A673 (cell line): ENCODE measurements around the gene SPANXN2.

Source experiments
- EZH2 ChIP-seq: fragments of 200-600 bp; sonication (generic); IDR thresholded peaks from 2 replicates; pipeline ENCODE4 v1.6.1; 2017; ENCODE audit warnings: borderline replicate concordance, low read depth, mild to moderate bottlenecking, mixed read lengths, antibody characterized with exemption, low read length; ENCODE audit not compliant: poor library complexity, severe bottlenecking
- TF ChIP-seq, protein P1 (sequence below): fragments of 300-800, 200-600 bp; sonication (generic); conservative IDR thresholded peaks from 2 replicates; pipeline ENCODE4 v1.5.1; 2017; ENCODE audit warnings: low read depth, mild to moderate bottlenecking, antibody characterized with exemption, low read length, moderate library complexity, mixed read lengths

DNA sequence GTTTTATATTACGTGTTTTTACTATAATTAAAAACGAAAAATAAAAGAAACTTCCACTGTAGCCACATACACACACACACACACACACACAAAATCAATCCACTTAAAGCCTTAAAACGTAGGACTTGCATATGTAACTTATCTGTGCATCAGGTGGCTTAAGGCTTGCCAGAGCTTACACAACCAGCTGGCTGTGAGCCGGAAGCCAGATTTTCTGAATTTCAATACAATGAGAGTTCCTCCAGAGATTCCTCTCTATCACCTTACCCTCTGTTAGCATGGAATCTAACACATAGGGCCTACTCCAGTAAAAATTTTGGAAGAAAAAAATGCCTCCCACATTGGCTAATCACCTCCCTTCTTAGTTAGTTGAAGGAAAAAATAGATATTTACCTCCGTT, 56.8 kb downstream of the SPANXN2 start:
- TF ChIP-seq, protein P1, sequence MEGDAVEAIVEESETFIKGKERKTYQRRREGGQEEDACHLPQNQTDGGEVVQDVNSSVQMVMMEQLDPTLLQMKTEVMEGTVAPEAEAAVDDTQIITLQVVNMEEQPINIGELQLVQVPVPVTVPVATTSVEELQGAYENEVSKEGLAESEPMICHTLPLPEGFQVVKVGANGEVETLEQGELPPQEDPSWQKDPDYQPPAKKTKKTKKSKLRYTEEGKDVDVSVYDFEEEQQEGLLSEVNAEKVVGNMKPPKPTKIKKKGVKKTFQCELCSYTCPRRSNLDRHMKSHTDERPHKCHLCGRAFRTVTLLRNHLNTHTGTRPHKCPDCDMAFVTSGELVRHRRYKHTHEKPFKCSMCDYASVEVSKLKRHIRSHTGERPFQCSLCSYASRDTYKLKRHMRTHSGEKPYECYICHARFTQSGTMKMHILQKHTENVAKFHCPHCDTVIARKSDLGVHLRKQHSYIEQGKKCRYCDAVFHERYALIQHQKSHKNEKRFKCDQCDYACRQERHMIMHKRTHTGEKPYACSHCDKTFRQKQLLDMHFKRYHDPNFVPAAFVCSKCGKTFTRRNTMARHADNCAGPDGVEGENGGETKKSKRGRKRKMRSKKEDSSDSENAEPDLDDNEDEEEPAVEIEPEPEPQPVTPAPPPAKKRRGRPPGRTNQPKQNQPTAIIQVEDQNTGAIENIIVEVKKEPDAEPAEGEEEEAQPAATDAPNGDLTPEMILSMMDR, result no peak
- TF ChIP-seq EZH2, result no peak
